GM23338 (cell line): Measurements from ENCODE around the gene ERCC1.

Experiments used
- CREB1 ChIP-seq: fragments of 250-450 bp; sonication (Bioruptor Pico); IDR thresholded peaks from 2 replicates; pipeline ENCODE4 v1.5.0; 2020; ENCODE audit warnings: low read depth, mild to moderate bottlenecking, moderate library complexity
- EZH2 ChIP-seq: fragments of 200-600 bp; sonication (generic); IDR thresholded peaks from one replicate; pipeline ENCODE4 v1.8.0; 2017; ENCODE audit warnings: antibody characterized with exemption, mild to moderate bottlenecking, low read depth; ENCODE audit not compliant: unreplicated experiment
- EZH2phosphoT487 ChIP-seq: fragments of 200-600 bp; sonication (generic); IDR thresholded peaks from one replicate; pipeline ENCODE4 v1.8.1; 2018; ENCODE audit warnings: antibody characterized with exemption; ENCODE audit not compliant: unreplicated experiment
- JUNB ChIP-seq: IDR thresholded peaks from one replicate; pipeline ENCODE4 v1.6.1; 2016; ENCODE audit warnings: antibody characterized with exemption; ENCODE audit not compliant: unreplicated experiment
- POLR2AphosphoS5 ChIP-seq: IDR thresholded peaks from 2 replicates; pipeline ENCODE4 v1.6.1; 2016; ENCODE audit warnings: antibody characterized with exemption, low read depth
- REST ChIP-seq: IDR thresholded peaks from one replicate; pipeline ENCODE4 v1.6.1; 2018; ENCODE audit warnings: antibody characterized with exemption; ENCODE audit not compliant: unreplicated experiment
- STAT1 ChIP-seq: IDR thresholded peaks from one replicate; pipeline ENCODE4 v1.6.1; 2016; ENCODE audit warnings: antibody characterized with exemption; ENCODE audit not compliant: unreplicated experiment
- TF ChIP-seq, protein P1 (sequence below), 2 experiments: fragments of 200-600 bp in 1 of 2; sonication (generic) in 1 of 2; conservative IDR thresholded peaks; 2 replicates each; pipeline versions ENCODE4 v1.5.1 to v1.6.1; 2016 to 2017; ENCODE audit warnings: antibody characterized with exemption in 2 of 2, low read depth in 2 of 2, mild to moderate bottlenecking in 2 of 2, moderate library complexity in 1 of 2

GRCh38 chr19:45457776-45458175, 34.1 kb upstream of the ERCC1 start:
- TF ChIP-seq, protein P1, sequence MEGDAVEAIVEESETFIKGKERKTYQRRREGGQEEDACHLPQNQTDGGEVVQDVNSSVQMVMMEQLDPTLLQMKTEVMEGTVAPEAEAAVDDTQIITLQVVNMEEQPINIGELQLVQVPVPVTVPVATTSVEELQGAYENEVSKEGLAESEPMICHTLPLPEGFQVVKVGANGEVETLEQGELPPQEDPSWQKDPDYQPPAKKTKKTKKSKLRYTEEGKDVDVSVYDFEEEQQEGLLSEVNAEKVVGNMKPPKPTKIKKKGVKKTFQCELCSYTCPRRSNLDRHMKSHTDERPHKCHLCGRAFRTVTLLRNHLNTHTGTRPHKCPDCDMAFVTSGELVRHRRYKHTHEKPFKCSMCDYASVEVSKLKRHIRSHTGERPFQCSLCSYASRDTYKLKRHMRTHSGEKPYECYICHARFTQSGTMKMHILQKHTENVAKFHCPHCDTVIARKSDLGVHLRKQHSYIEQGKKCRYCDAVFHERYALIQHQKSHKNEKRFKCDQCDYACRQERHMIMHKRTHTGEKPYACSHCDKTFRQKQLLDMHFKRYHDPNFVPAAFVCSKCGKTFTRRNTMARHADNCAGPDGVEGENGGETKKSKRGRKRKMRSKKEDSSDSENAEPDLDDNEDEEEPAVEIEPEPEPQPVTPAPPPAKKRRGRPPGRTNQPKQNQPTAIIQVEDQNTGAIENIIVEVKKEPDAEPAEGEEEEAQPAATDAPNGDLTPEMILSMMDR (conservative IDR thresholded peaks at IDR 0.05; ENCODE audit: low read depth in 2 of 2), result no peak
- TF ChIP-seq POLR2AphosphoS5 (no peak), EZH2 (no peak), EZH2phosphoT487 (no peak), CREB1 (CRISPR knock-in tag) (no peak), REST (no peak), JUNB (no peak), STAT1 (no peak)
